ENCODE results near the gene B3GALT4.
A peak's percentile ranks its signal among the peaks of the same experiment; 100 is the strongest.
"Not testable (repeated sequence)": the region's sequence is repeated elsewhere in the genome, so short reads cannot be mapped to it uniquely, and the experiment has no call there.

Gene B3GALT4

DNA sequence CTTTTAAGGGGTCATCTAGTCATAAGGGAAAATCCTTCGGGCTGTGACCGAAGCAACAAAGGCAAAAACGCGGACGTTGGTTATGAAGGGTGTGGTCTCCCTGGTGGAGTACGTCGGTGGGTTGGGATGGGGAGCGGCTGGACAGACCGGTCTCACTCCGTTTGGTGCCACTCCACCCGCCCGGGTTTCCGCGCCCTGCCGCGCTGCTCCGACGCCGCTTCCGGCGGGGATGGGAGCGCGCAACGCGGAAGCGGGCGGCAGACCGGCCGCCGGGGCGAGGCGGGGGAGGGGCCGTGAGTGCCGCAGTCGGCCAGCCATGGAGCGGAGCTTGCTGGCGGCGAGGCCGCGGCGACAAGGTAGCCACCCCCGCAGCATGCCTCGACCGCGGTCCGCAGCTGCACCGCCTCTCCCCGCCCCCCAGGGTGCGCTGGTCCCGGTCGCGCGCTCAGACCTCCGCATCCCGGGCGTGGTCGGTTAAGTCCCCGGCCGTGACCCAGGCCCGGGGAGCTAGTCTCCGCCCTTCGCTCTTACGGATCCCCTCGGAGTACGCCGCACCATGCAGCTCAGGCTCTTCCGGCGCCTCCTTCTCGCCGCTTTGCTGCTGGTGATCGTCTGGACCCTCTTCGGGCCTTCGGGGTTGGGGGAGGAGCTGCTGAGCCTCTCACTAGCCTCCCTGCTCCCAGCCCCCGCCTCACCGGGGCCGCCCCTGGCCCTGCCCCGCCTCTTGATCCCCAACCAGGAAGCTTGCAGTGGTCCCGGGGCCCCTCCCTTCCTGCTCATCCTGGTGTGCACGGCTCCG, at the start of gene B3GALT4:
TSS of gene B3GALT4 (plus strand) at position 260 of the 799 bp plus-strand sequence. CDS start at position 557, 297 bp downstream.
- DNase-seq = peak; percentile 87

GRCh38 chr6:33235221-33235634, 41.7 kb upstream of the B3GALT4 start:
- DNase-seq = no peak

DNA sequence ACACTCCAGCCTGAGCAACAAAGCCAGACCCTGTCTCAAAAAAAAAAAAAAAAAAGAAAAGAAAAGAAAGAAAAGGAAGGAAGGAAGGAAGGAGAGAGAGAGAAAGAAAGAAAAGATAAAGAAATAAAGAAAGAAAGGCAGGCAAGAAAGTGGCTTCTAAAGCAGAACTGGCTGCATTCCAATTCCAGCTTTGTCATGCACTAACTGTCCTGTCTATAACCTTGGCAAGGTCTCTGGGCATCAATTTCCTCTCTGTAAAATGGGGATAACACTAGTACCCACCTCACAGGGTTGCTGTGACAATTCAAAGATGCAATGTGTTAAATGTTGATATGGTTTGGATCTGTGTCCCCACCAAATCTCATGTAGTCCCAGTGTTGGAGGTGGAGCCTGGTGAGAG, 40.6 kb upstream of the B3GALT4 start:
- no peak for DNase-seq

DNA sequence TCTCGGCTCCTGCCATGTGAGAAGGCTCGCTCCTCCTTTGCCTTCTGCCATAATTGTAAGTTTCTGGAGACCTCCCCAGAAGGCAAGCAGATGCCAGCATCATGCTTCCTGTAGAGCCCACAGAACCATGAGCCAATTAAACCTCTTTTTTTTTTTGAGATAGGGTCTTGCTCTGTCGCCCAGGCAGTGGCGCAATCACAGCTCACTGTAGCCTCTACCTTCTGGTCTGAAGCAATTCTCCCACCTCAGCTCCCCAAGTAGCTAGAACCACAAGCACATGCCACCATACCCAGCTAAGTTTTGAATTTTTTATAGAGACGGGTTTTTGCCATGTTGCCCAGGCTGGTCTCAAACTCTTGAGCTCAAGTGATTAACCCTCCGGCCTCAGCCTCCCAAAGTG, 40.1 kb upstream of the B3GALT4 start:
- DNase-seq = no peak

GRCh38 chr6:33237741-33238140, 39.2 kb upstream of the B3GALT4 start:
- no peak for DNase-seq

DNA sequence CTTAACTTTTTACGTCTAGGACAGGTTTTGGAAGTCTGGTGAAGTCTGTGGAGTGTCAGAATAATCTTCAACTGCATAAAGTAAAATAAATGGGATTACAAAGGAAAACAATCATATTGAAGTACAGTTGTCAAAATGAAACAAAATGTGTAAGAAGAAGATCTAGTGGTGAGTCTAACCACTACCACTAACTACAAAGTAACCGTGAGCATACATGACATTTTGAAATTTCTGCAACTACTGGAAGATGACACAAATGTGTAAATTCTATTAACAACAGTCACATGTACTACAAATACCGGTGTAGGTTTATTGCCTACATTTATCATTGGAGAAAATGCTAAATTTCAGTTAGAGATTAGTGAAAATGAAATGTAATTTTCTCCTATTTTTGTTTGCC, 35.0 kb upstream of the B3GALT4 start:
- no peak for DNase-seq

DNA sequence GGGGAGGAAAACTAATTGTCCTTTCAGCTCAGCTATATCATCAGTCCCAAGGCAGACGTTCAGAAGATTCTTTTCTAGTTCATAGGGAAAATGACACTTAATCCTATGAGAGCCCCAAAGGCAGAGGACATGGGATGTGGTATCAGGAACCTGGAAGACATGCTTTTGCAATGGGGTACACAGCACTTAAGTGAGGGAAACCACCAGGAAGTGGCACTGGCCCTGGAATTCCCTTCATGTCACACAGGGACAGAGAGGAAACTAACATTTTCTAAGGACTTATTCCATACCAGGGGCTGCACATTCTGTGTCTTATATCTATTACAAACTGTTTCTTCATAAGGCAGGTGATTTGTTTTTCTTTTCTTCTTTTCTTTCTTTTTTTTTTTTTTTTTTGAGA, 33.4 kb upstream of the B3GALT4 start:
- DNase-seq = no peak

- peak; percentile 92 for DNase-seq
Measured at GRCh38 chr6:33247977-33248642, 28.8 kb upstream of the B3GALT4 start.

DNA sequence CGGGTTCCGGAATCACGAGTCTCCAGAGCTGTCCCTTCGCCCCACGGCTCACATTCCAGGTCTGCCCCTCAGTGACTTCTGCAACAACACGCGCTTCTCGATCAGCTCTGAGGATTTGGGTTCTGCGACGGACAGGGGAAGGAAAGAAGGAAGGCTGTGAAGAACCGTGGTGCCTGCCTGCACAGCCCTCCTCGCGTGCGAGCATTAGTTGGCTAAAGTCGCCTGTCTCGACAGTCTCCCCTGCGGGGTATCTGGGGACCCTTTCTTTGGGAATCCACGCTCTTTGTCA, 28.3 kb upstream of the B3GALT4 start:
- peak; percentile 61 for DNase-seq

DNA sequence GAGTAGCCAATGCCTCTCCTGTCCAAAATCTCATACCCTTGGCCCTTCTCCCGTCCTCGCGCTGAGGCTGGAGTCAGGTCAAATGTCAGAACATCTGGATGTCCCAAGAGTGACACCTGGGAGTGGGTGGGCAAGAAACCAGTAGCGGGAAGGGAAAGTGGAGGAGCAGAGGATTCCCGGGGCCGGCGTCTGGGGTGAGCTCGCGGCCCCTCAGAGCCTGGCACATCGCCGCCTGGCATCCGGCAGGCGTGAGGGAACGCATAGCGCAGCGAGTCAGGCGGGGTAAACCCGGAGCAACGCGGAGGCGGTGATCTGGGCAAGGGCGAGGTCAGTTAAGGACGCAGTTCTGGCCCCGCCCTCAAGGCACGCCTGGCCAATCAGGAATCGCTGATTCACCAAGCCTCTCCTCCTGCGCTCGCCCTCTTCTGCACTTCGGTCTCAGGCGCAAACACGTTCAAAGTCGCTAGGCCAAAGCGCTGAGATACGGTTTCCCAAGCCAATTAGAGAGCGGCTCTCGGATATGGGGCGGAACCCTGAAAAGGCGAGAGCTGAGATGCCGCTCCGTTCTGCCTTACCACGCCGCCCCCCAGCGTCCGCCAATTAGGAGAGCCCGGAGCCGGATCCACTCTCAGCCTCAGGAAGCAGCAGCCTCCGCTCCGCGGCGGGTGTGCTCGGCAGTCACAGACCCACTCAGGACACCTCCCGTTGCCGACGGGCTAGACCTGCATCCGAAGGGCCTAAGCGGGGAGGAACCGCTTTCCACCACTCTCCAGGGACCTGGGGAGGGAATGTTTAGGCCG, 27.8 kb upstream of the B3GALT4 start:
- peak; percentile 98 for DNase-seq

DNA sequence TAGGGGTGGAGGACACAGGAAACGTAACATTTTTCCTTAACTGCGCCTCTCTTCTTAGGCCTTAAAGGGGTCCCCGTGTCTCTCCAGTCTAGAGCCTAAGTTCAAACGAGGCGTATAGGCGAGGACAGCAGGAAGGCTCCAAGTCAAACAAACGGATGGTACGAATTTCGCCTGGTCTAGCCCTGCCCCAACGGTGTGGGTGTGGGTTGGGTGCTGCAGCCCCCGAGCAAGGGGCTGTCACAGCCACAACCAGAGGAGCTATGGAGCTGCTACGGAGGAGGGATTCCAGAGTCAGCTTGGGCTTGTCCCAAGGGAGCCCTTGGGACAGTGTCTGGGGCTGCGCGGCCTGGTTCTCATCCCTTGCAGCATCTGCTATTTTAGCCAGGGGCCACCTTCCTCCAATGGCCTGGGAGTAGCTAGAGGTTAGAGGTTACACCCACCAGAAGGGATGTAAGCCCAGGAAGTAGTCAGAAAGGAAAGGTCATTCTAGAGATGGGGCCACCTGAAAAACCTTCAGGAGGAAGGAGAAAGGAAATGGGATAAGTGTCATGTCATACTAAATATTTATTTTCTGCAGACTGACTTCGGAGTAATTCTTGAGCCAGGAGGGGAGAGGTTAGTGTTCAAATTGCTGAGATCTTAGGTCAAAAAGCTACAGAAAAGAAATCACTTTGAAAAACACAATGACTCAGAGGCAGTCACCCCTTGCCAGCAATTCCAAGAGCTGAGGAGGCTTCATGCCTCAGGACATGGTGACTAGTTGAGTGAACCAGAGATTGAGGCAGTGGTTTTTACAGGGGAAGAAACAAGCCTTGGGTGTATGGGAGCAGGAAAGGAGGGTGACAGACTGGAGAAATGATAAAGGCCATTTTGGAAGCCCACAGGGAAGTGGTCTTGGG, 26.9 kb upstream of the B3GALT4 start:
- peak; percentile 29 for DNase-seq

DNA sequence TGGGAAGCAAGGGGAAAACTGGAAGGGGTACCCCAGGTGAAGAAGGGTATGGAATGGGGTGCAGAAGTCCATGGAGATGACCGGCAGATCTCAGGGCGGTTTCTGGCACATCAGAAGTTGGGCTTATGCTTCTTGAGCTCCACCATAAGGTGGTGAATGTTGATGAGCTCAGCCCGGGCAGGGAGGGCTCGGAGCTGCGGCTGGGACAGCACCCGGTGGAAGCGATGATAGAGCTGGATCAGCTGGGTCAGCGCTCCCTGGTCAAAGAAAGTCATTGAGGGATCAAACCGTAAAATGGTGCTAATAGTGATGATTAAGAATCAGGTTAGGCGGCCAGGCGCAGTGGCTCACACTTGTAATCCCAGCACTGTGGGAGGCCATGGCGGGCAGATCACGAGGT, 26.2 kb upstream of the B3GALT4 start:
- DNase-seq = no peak

DNA sequence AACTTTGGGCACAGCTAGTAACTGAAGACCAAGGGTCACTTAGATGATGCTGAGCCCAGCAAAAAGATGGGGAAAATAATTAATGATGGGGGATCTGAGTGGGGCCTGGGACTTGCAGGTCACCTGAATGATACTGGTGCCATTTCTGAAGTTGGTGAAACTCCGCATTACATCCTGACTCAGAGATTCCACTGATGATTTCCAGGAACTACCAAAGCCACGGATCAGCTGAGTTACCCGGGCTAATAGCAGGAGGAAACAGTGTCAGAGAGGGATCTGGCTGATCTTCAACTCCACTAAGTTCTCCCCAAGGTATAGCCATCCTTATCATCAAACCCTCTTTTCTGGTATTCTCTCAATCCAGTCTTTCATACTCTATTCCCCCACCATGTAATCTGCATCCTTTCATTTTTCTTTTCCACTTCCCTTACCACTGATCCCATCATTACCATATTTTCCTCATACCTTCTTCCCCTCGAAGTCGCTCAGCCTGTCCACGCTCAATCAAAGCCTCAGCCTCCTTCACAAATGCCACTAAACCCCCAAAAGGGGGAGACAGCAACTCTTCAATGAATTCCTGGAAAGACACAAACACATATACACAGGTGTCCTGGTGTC, 25.4 kb upstream of the B3GALT4 start:
- DNase-seq = no peak

DNA sequence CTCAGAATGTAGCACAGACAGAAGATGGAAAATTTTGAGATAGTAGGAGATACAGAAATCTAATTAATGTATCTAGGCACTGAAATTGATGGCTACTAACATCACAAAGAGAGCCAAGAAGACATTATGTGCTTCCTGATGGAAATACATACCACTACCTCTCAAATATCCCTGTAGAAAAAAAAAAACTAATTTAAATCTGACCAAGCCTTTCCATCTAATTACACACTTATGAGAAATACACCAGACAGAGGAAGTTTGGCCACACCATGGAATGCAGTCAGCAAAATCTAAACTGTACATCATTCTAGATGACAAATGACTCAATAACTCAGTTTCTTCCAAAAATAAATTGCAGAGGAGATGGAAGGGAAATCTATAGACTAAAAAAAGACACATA, 24.2 kb upstream of the B3GALT4 start:
- DNase-seq = no peak

GRCh38 chr6:33254591-33254990, 22.3 kb upstream of the B3GALT4 start:
- DNase-seq = no peak

DNA sequence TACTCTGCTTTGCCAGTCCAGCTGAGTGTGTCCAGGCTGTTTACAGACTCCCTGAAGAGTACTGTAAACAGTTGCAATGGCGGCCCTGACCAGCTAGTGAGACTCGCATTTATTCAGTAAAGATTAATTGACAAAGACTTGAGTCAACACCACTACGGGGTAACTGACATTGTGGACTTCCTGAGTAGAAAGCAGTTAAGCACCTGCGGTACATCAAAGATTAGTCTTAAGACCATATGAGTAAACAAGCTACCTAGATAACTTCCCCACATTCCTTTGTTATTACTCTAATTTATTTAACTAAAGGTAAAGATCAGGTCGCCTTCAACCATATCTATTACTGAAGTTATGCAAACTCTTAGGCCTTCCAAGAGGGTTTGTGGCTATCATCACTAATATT, 17.9 kb upstream of the B3GALT4 start:
- DNase-seq = no peak

GRCh38 chr6:33262490-33262889, 14.4 kb upstream of the B3GALT4 start:
- DNase-seq = not testable (repeated sequence)

- no peak for DNase-seq
Measured at GRCh38 chr6:33264015-33264414, 12.9 kb upstream of the B3GALT4 start.

DNA sequence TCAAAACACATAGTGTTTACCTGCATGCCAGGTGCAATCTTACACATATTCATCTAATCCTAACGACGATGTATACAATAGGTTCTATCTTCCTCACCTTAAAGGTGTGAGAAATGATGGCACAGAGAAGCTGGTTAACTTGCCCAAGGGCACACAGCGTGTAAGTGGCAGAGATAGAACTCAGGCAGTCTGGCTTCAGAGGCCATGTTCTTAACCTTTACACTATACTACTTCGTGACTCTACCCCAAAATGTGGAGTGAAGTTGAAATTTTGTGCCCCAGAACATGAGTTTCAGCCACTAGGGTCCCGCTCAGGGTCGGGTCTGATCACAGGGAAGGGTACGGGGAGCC, 5.8 kb upstream of the B3GALT4 start:
- no peak for DNase-seq

- DNase-seq = peak; percentile 97
Measured at GRCh38 chr6:33271468-33272274, 5.3 kb upstream of the B3GALT4 start, which contains the start of the genes RPS18 and VPS52. RPS18 (plus strand) TSS chr6:33272075; CDS start chr6:33272120, 45 bp downstream. VPS52 (minus strand) TSS chr6:33271876; CDS start chr6:33271675, 201 bp downstream.

All from femur (tissue), 1 donor.